Peyer's patch (tissue), 4 donors: ENCODE results near the gene OPCML.

ENCODE experiments used
- CTCF ChIP-seq, 6 experiments: fragments of 450-650 bp in 4 of 6; fragments of 200-600 bp in 2 of 6; sonication (generic) in 1 of 6; IDR thresholded peaks; one replicate each; pipeline ENCODE4 v1.5.1; 2017 to 2019; ENCODE audit warnings: antibody characterized with exemption in 6 of 6, mild to moderate bottlenecking in 3 of 6, moderate library complexity in 1 of 6
- POLR2A ChIP-seq, 2 donors: fragments of 450-650 bp; IDR thresholded peaks; one replicate each; pipeline ENCODE4 v1.5.1; 2017; ENCODE audit warnings: antibody characterized with exemption in 2 of 2, mild to moderate bottlenecking in 2 of 2, moderate library complexity in 2 of 2

- TF ChIP-seq POLR2A (IDR thresholded peaks at IDR 0.05) (no peak), CTCF (IDR thresholded peaks at IDR 0.05) (no peak)
Observed at GRCh38 chr11:132650969-132651720, 881.2 kb downstream of the OPCML start.
